Hepatocyte (in vitro differentiated cells): ENCODE data around the gene IZUMO1R. TPM values are rescaled to one million over a fixed set of nuclear protein-coding genes. Genes with fewer than 3 reads are reported as not detected.

Source experiments
- DNase-seq: peaks from one replicate; pipeline ENCODE4 v3.0.0-alpha.2; 2016; ENCODE audit warnings: low spot score
- H2AFZ ChIP-seq: fragments of 200-600 bp; sonication (generic); 2 replicates; pipeline ENCODE4 v1.6.0; 2016; ENCODE audit warnings: antibody characterized with exemption, mild to moderate bottlenecking
- H3K27ac ChIP-seq: fragments of 200-600 bp; sonication (generic); 2 replicates; pipeline ENCODE4 v1.5.1; 2016; ENCODE audit warnings: mild to moderate bottlenecking
- H3K27me3 ChIP-seq: fragments of 200-600 bp; sonication (generic); 2 replicates; pipeline ENCODE4 v1.6.1; 2016
- H3K36me3 ChIP-seq: fragments of 200-600 bp; sonication (generic); replicated peaks from 2 replicates; pipeline ENCODE4 v1.5.1; 2016; ENCODE audit warnings: low read depth; ENCODE audit not compliant: insufficient read depth
- H3K4me1 ChIP-seq: fragments of 200-600 bp; sonication (generic); 2 replicates; pipeline ENCODE4 v1.5.1; 2016; ENCODE audit warnings: mild to moderate bottlenecking, moderate library complexity; ENCODE audit not compliant: insufficient read depth
- H3K4me2 ChIP-seq: fragments of 200-600 bp; sonication (generic); 2 replicates; pipeline ENCODE4 v1.6.0; 2016
- H3K4me3 ChIP-seq: fragments of 200-600 bp; sonication (generic); 2 replicates; pipeline ENCODE4 v1.5.1; 2016; ENCODE audit warnings: mild to moderate bottlenecking
- H3K79me2 ChIP-seq: fragments of 200-600 bp; sonication (generic); 2 replicates; pipeline ENCODE4 v1.6.0; 2017; ENCODE audit warnings: mild to moderate bottlenecking
- H3K9me2 ChIP-seq: fragments of 200-600 bp; sonication (generic); replicated peaks from 2 replicates; pipeline ENCODE4 v1.6.0; 2017; ENCODE audit warnings: mild to moderate bottlenecking; ENCODE audit not compliant: insufficient read depth
- H3K9me3 ChIP-seq: fragments of 200-600 bp; sonication (generic); 2 replicates; pipeline ENCODE4 v1.5.1; 2016; ENCODE audit warnings: low read depth, mild to moderate bottlenecking
- H4K20me1 ChIP-seq: fragments of 200-600 bp; sonication (generic); 2 replicates; pipeline ENCODE4 v1.6.0; 2016; ENCODE audit warnings: mild to moderate bottlenecking; ENCODE audit not compliant: insufficient read depth, poor library complexity, severe bottlenecking
- CTCF ChIP-seq: fragments of 200-600 bp; sonication (generic); IDR thresholded peaks from 2 replicates; pipeline ENCODE4 v1.5.1; 2016; ENCODE audit warnings: antibody characterized with exemption, mild to moderate bottlenecking; ENCODE audit not compliant: poor library complexity
- EZH2 ChIP-seq: fragments of 200-600 bp; sonication (generic); IDR thresholded peaks from 2 replicates; pipeline ENCODE4 v1.6.1; 2016; ENCODE audit warnings: antibody characterized with exemption, mild to moderate bottlenecking, borderline replicate concordance
- EZH2phosphoT487 ChIP-seq: fragments of 200-600 bp; sonication (generic); IDR thresholded peaks from one replicate; pipeline ENCODE4 v1.6.1; 2018; ENCODE audit warnings: antibody characterized with exemption, mild to moderate bottlenecking, low read depth, moderate library complexity; ENCODE audit not compliant: unreplicated experiment, severe bottlenecking
- WGBS: methylation state at CpG from one replicate; pipeline ENCODE4 v1.1.6; 2016; ENCODE audit warnings: low lambda C conversion rate; ENCODE audit errors: missing lambda C conversion rate; 5-methylcytosine and 5-hydroxymethylcytosine counted together
- polyA plus RNA-seq: library from polyadenylated mRNA; unstranded; fragments of >200 nt; fragmentation: Nextera tagmentation; extraction: Ambion mirVana; gene quantifications from 2 replicates; pipeline ENCODE4 v1.2.1, GENCODE V29; 2016
- total RNA-seq: library from RNA; depleted of rRNA; stranded (reverse); fragments of >200 nt; gene quantifications from 2 replicates; pipeline ENCODE4 v1.2.3, GENCODE V29; 2014

Gene IZUMO1R
- total and polyA plus RNA-seq, 2 experiments from 2014 or later: not detected

- Histone ChIP-seq H3K79me2 (no peaks in the 10 kb centered on the region), H2AFZ (no peak overlapping the region), H3K27me3 (no peaks in the 10 kb centered on the region), H3K27ac (no peak overlapping the region), H3K4me2 (no peak overlapping the region), H3K4me3 (no peak overlapping the region), H3K9me3 (no peaks in the 10 kb centered on the region), H3K9me2 (no peaks in the 10 kb centered on the region), H4K20me1 (no peaks in the 10 kb centered on the region), H3K4me1 (no peaks in the 10 kb centered on the region), H3K36me3 (no peaks in the 10 kb centered on the region)
- 87% methylated on average over 5 of the region's 5 CpGs for WGBS
- no peak for TF ChIP-seq EZH2
- no peak for TF ChIP-seq CTCF
- TF ChIP-seq EZH2phosphoT487: no peak
- peak; percentile 7 for DNase-seq
Observed at GRCh38 chr11:94308024-94308423, 3.6 kb downstream of the IZUMO1R start.

- no peak overlapping the region for H2AFZ ChIP-seq
- 65% methylated on average over 1 of the region's 1 CpG for WGBS
Observed at GRCh38 chr11:94309757-94310156, 5.4 kb downstream of the IZUMO1R start.

GRCh38 chr11:94310191-94310875 lies 6.0 kb downstream of the IZUMO1R start:
- H3K4me1 ChIP-seq: no peaks in the 10 kb centered on the region
- H3K9me2 ChIP-seq: no peaks in the 10 kb centered on the region
- no peaks in the 10 kb centered on the region for H3K79me2 ChIP-seq
- no peaks in the 10 kb centered on the region for H3K27me3 ChIP-seq
- DNase-seq: no peak
- H3K4me2 ChIP-seq: no peak overlapping the region
- H3K9me3 ChIP-seq: no peaks in the 10 kb centered on the region
- no peak overlapping the region for H3K4me3 ChIP-seq
- H3K27ac ChIP-seq: no peak overlapping the region
- H4K20me1 ChIP-seq: no peaks in the 10 kb centered on the region
- H3K36me3 ChIP-seq: no peaks in the 10 kb centered on the region
- no peak overlapping the region for H2AFZ ChIP-seq
- 56% methylated on average over 5 of the region's 5 CpGs for WGBS
- no peak for TF ChIP-seq EZH2
- no peak for TF ChIP-seq CTCF
- no peak for TF ChIP-seq EZH2phosphoT487

More at GRCh38 chr11:94309757-94310156, 5.4 kb downstream of the IZUMO1R start:
- Histone ChIP-seq H4K20me1 (no peaks in the 10 kb centered on the region), H3K4me3 (no peak overlapping the region), H3K79me2 (no peaks in the 10 kb centered on the region), H3K9me2 (no peaks in the 10 kb centered on the region), H3K9me3 (no peaks in the 10 kb centered on the region), H3K4me2 (no peak overlapping the region), H3K27me3 (no peaks in the 10 kb centered on the region), H3K36me3 (no peaks in the 10 kb centered on the region), H3K4me1 (no peaks in the 10 kb centered on the region), H3K27ac (no peak overlapping the region)
- no peak for DNase-seq
- TF ChIP-seq EZH2phosphoT487: no peak
- TF ChIP-seq EZH2: no peak
- TF ChIP-seq CTCF: no peak
